Renal pelvis (tissue), 4 donors: ENCODE data around the gene MITF. TPM values are rescaled to one million over a fixed set of nuclear protein-coding genes. Genes with fewer than 3 reads are reported as not detected.
A peak's percentile ranks its signal among the peaks of the same experiment; 100 is the strongest.

Experiments used
- DNase-seq: peaks from one replicate; pipeline ENCODE4 v3.0.0-alpha.2; 2013
- polyA plus RNA-seq, 3 donors: library from polyadenylated mRNA; unstranded; fragments of 120-200 nt; gene quantifications; one replicate each; pipeline ENCODE4 v1.2.1, GENCODE V29; 2013; ENCODE audit not compliant: insufficient read length in 3 of 3

The MITF gene
- polyA plus RNA-seq, 3 donors: 35.5 to 51.3 (median 40.4) TPM

- no peak for DNase-seq
Observed at GRCh38 chr3:69749461-69749860, 10.2 kb downstream of the MITF start.

DNA sequence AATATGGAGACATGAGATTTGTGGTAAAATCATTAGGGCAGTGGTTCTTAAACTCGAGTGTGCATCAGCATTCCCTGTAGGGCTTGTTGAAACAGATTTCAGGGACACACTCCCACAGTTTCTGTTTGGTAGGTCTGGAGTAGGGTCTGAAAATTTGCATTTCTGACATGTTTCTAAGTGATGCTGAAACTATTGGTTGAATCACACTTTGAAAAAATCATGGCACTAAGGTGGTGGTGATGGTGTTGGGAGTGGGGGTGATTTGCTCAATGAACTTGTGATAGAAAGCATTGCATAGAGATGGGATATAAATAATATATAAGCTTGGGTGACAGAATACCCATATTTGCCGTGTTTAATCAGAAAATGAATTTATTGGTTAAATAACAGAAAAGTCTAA is 11.3 kb downstream of the MITF start:
- no peak for DNase-seq

DNA sequence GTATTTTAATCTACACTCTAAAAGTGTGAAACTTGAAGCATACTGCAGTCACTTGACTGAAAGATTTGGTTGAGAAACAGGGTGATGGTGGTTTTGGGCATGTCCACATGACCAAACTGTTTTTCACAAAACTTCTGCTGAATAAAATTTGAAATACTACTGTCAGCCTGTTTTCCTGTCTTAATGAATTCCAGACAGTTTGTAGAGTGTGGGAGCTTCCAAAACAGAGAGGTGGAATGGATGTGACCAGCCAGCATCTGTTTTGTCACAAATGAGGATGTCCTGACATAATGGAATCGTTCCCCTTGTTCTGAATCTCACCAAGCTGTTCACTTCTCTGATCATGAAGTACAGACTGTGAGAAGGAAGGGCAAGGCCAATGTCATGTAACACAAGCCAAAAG is 11.8 kb downstream of the MITF start:
- DNase-seq: no peak

- no peak for DNase-seq
Observed at GRCh38 chr3:69752241-69752640, 13.0 kb downstream of the MITF start.

DNA sequence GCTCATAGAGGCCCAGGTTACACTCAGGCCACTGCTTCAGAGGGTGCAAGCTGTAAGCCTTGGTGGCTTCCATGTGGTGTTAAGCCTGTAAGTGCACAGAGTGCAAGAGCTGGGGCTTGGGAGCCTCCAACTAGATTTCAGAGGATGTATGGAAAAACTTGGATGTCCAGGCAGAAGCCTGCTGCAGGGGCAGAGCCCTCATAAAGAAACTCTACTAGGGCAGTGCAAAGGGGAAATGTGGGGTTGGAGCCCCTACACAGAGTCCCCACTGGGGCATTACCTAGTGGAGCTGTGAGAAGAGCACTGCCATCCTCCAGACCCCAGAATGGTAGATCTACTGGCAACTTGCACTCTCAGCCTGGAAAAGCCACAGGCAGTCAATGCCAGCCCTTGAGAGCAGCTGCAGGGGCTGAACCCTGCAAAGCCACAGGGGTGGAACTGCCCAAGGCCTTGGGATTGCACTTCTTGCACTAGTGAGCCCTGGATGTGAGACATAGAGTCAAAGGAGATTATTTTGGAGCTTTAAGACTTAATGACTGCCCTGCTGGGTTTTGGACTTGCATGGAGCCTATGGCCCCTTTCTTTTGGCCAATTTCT is 14.0 kb downstream of the MITF start:
- no peak for DNase-seq

DNA sequence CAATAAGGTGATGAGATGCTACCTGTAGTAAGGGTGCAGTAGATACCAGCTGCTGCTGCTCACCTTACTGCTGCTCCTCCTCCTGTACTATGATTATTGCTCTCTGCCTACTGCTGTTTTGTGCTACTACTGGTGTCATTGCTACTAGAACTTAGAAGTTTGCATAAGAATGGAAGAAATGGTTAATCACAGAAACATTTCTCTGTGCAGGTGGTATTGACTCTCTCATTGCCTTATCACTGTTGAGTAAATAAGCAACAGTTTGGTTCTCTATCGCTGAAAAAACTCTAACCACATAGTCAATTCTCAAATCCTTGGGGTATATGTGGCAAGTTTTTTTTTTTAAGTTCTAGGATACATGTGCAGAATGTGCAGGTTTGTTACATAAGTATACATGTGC is 16.5 kb downstream of the MITF start:
- no peak for DNase-seq

DNA sequence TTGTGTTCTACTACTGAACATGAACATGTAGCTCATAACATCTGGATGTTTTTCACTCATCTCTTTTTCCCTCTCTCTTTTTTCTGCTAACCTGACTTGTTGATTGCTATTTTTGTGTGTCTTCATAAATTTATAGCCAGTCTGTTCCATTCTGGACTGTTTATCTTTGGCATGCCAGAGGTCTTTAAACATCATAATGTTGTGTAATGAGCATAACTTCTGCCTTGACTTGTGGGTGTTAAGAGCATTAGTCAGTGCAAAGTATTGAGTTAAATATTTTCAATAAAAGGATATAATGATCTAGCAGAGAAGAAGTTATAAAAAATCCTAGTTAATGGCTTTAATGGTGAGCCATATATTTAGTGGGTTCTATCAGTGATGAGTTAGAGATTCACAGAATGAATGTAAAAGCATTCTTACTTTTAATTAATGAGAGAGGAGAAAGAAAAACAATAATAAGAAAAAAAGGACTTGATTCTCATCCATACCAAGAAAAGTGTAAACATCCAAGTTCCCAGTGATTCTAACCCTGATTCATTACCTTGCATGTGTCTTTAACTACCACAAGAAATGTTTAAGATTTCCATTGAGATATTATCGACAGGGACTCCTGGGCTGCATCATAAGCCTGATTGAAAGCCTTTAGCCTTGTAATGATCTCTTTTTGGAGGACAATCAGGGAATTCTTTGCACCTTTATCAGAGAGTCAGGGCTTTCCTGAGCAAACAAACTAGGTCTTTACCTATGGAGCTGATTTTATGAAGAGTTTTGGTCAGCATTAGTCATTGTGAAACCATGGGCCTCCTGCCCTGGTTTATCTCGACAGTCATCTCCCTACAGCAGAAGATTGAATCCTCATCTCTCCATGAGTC is 22.9 kb downstream of the MITF start:
- DNase-seq: no peak

DNA sequence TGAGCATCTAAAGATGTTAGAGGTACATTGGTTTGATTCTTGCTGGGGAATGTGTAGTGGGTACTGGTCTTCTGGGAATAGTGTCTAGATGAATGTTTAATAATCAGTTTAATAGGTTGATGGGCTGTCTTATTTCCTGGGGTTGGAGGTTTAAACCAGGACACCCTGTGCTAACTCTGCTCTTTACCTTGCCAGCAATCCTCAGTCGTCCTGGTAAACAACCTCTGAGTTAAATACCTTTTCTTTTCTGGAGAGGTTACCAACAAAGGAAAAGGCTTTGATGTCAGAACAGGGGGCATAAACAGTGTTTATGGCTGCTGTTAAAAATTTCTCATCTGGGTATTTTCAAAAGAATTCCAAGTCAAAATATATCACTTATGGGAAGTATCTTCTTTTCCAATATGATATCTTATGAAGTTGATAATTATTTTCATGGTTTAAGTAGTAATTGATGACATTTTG is 23.5 kb downstream of the MITF start:
- no peak for DNase-seq

DNA sequence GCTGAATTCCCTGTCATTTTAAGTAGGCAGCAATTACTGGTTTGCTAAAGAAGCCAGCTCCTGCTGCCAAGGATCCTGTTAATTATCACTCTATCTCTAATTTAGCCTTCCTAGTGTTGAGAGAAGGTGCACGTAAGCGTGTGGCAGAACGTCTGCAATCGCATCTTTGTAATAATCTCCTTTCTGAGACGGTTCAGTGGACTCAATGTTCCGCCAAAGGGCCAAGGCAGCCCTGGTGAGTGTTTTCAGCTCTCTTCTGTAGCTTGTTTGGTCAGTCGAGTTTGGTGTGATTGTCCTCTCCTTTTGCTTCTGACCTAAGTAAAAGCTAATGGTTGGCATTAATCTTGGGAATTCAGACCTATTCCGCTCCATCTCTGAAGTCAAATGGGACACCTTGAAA is 24.2 kb downstream of the MITF start:
- no peak for DNase-seq

DNA sequence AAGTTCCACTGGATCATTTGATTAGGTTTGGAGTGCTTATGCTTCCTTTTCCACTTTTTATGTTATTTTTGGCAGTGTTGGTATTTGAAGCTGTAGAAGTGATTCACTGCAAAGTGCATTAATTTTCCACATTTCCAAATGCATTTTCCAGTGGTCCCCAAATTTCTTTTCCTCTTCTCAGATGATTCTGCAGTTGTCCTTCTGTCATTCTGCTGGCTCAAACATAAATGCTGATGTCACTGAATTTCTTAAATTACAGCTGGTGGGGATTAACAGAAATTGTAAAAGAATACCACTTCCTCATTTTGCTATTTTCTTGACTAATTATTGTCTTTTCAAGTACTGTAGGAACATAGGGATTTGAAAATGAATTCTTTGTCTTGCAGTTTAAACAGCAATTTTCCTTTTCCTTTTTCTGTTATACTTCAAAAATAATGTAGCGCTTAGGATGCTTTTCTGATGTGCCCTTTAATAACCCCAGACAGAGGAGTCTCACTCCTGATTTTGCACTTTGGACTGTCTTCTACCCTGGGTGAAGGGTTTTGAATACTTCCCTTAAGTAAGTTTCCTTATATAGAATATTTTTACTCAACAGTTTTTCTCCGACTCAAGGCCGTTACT is 25.0 kb downstream of the MITF start:
- DNase-seq: no peak

DNA sequence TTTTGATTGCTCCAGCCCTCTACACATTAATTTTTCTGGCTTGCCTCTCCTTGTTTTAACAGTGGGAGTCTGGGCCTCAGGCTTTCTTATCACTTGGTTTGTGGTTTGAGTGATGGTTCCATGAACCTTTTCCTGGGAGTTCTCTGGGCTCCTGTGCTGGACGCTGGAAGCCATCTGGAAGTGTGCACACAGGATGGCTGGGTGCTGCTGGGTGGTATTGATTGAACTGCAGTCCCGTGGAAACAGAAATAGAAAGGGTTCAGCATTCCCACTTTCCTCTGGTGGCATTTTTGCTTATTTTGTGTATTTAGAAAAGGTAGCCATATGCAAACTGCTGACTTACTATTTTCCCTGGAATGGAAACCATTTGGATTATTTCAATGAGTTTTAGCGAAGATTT is 25.6 kb downstream of the MITF start:
- no peak for DNase-seq

GRCh38 chr3:69766638-69767037 is 27.4 kb downstream of the MITF start:
- DNase-seq: no peak

GRCh38 chr3:69767571-69767970 is 28.3 kb downstream of the MITF start:
- no peak for DNase-seq

DNA sequence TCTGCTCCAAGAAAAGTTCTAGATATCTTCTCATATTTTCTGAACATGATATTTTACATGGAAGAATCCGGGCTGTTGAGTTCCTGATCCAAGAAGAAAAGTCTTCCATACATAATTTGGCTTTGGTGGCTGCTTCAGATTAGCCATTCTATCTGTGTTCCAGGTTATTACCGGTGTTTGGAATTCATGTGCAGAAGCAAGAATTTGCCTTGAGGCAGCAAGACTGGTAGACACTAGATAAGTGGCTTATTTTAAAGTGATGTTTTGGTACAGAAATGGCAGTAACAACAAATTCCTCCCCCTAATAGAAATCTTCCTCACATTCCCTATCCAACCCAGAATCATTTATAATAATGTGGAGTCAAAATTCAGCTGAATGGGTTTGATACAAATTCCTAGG is 29.2 kb downstream of the MITF start:
- DNase-seq: no peak

DNA sequence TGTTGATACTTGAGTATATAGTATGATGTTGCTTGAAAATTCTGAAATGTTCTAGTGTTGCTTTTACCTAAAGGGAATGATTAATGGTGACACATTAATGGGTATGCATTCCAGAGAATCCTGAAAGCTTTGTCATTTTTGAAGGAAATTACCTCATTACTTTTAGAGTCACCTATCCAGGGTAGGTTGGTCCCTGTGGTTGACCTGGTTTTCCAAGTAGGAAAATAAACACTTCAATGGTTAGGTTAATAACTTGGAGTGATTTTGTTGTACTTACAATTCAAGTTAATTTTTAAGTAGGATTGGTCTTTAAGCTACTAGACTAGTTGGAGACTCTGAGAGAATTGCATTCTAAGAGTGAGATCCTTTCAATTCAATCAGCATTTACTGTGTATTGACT is 31.0 kb downstream of the MITF start:
- peak; percentile 73 for DNase-seq

DNA sequence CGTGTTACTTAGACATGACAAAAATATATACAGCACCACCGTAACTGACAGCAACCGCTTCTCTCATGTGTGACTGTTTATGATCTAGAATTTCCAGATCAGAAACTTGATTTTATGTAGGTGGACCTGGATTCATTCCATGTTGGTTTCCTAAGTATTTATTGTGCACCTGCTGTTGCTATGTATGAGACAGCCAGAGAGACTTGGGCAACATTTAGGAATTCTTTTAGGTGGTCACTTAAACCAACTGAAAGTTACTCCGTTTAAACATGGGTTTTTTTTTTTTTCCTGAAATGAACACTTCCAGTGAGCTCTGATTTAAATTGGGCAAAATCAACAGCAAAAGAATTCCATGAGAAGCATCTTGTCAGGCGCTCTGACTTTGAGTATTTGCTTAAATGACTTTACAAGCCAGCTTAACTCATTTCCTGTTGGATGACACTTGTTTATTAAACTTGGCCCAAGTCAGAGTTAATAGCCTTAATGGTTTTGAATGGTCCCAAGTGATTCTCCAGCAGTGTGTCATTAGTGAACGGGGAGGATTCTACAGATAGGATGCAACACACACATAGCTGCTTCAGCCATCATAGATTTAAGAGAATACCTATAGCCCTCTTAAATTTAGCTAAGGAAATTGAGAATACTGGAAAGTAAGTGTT is 31.8 kb downstream of the MITF start:
- no peak for DNase-seq

DNA sequence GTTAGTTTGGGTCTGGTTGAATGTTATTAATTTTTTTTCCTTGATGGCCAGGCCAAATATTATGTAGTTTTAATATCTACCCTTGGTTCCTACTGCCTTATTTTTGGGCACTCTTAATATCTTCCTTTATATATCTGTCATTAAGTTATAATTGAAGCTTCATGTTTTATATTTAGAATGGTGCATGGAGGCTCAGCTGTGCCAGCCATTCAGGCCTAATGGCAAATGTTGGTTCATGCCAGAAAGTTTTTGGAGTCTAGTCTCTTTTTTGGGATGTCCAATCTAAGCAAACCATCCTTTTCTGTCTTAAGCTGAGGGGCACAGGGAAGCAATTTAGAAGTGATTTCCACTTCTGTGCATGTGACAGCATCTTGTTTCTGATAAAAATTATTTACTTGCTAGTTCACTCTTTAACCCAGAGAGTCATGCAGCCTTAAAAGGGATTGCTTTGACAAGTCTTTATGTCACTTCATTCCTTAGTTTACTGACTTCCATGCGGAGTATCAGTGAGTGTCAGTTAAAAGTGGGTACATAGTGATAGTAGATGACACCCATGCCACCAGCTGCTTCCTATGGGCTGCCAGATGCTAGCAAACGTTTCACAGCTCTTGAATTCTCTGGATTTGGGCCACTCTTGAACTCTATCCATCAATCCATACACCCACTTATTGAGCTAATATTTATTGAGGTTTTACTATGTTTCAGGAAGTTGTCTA is 33.0 kb downstream of the MITF start:
- DNase-seq: no peak

DNA sequence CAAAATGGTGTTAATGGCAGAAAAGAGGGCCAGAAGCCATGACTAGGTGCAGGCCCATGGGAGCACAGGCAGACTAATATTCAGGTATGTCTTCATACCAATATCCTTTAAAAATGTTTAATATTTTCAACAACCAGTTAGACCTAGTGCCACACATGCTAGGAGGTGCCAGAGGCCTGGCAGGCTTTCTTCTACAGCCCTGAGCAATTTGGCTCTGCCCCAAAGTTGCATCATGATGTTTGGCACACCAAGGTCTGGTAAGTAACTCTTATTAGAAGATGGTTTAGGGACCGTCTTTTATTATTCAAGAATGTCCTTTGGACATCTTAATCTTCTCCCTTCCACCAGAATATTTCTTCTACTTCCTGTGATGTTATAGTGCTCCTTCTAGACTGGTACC is 34.8 kb downstream of the MITF start:
- DNase-seq: no peak

DNA sequence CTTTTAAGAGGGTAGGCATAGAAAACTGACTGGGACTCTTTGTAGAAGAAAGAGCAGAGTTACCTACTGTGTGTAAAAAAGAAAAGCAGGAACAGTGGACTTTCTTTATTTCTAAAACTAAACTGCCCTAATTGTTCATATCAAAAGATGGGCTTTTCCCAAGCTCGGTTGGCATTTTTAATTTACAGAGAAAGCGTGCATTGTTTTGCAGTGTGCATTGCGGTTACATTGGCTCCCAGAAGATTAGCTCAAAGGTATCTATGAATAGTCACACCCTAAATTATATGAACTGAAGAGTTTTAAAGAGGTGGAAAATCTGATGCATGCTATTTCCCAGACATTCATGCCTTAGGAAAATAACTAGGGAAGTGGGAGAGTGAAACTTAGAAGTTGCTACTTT is 36.5 kb downstream of the MITF start:
- no peak for DNase-seq

GRCh38 chr3:69776289-69776688 is 37.0 kb downstream of the MITF start:
- no peak for DNase-seq

GRCh38 chr3:69776920-69777581 is 37.8 kb downstream of the MITF start:
- no peak for DNase-seq
